ENCODE results near the gene RASGRP1. TPM values are rescaled to one million over a fixed set of nuclear protein-coding genes. Genes with fewer than 3 reads are reported as not detected.

The RASGRP1 gene
- total RNA-seq, 8 experiments from 2014 or later, result 1.8 to 36.9 (median 2.8) TPM

GRCh38 chr15:38560456-38560926, 4.1 kb downstream of the RASGRP1 start:
- H3K4me3 ChIP-seq, result no peak overlapping the region
- in situ Hi-C loops (cut with MboI; ENCODE audit: low pct_unique_long_range_greater_than_20kb in 2 of 9, low sequenced_read_pairs in 9 of 9, unreplicated experiment in 9 of 9), result loop anchor here in 2 of 9 experiments (10.0 to 25.0 kb wide), 2 partner anchors 124 to 127 kb away; no protein-coding TSS in a partner anchor

GRCh38 chr15:38559636-38560307, 4.8 kb downstream of the RASGRP1 start:
- Histone ChIP-seq H3K4me1 (replicated peaks in 1 of 2) (peaks cover 0 to 11% of the 10 kb centered on the region in 2 donors), H3K4me3 (no peak overlapping the region), H3K27ac (no peak overlapping the region)
- no peak for ATAC-seq (replicated peaks in 6 of 8)
- in situ Hi-C loops (cut with MboI; ENCODE audit: low pct_unique_long_range_greater_than_20kb in 2 of 9, low sequenced_read_pairs in 9 of 9, unreplicated experiment in 9 of 9), result loop anchor here in 2 of 9 experiments (10.0 to 25.0 kb wide), 2 partner anchors 125 to 128 kb away; no protein-coding TSS in a partner anchor
- WGBS, 10 experiments, result 20 to 89% (median 82%) methylated on average over 1 to 7 of the region's 7 CpGs

More at GRCh38 chr15:38560456-38560926, 4.1 kb downstream of the RASGRP1 start:
- Histone ChIP-seq H3K27ac (no peak overlapping the region), H3K4me1 (replicated peaks in 1 of 2) (peaks cover 0 to 10% of the 10 kb centered on the region in 2 donors)
- ATAC-seq (replicated peaks in 6 of 8), result no peak
- WGBS, 10 experiments, result 20 to 92% (median 82%) methylated on average over 1 to 7 of the region's 7 CpGs

GRCh38 chr15:38559131-38559530, 5.5 kb downstream of the RASGRP1 start:
- WGBS, 10 experiments, result 17 to 100% (median 80%) methylated on average over 1 to 4 of the region's 4 CpGs; no CpG with 5 or more reads in 1 of the 10 experiments
- Histone ChIP-seq H3K27ac (no peak overlapping the region), H3K4me1 (replicated peaks in 1 of 2) (peaks cover 0 to 11% of the 10 kb centered on the region in 2 donors), H3K4me3 (no peak overlapping the region)
- in situ Hi-C loops (cut with MboI; ENCODE audit: low pct_unique_long_range_greater_than_20kb in 2 of 9, low sequenced_read_pairs in 9 of 9, unreplicated experiment in 9 of 9), result loop anchor here in 1 of 9 experiments (25.0 kb wide), 1 partner anchor 128 kb away; no protein-coding TSS in a partner anchor
- ATAC-seq (replicated peaks in 6 of 8), result no peak

GRCh38 chr15:38558372-38559059, 6.1 kb downstream of the RASGRP1 start:
- ATAC-seq (replicated peaks in 6 of 8), result peak in 3 of 8 experiments; percentile 10 to 56 (median 52)
- Histone ChIP-seq H3K4me1 (replicated peaks in 1 of 2) (peaks cover 0 to 11% of the 10 kb centered on the region in 2 donors), H3K27ac (no peak overlapping the region), H3K4me3 (no peak overlapping the region)
- WGBS, 10 experiments, result 40 to 100% (median 77%) methylated on average over 1 to 6 of the region's 6 CpGs
- in situ Hi-C loops (cut with MboI; ENCODE audit: low pct_unique_long_range_greater_than_20kb in 2 of 9, low sequenced_read_pairs in 9 of 9, unreplicated experiment in 9 of 9), result loop anchor here in 1 of 9 experiments (25.0 kb wide), 1 partner anchor 129 kb away; no protein-coding TSS in a partner anchor

- Histone ChIP-seq H3K4me3 (no peak overlapping the region), H3K4me1 (replicated peaks in 1 of 2) (peaks cover 0 to 11% of the 10 kb centered on the region in 2 donors), H3K27ac (no peak overlapping the region)
- no peak for ATAC-seq (replicated peaks in 6 of 8)
- 81 to 100% (median 92%) methylated on average over 2 to 10 of the region's 10 CpGs for WGBS, 10 experiments
- in situ Hi-C loops (cut with MboI; ENCODE audit: low pct_unique_long_range_greater_than_20kb in 2 of 9, low sequenced_read_pairs in 9 of 9, unreplicated experiment in 9 of 9), result loop anchor here in 1 of 9 experiments (25.0 kb wide), 1 partner anchor 129 kb away; no protein-coding TSS in a partner anchor
These were observed 6.7 kb downstream of the RASGRP1 start for GRCh38 chr15:38557921-38558320.

GRCh38 chr15:38555686-38556334, 8.8 kb downstream of the RASGRP1 start:
- ATAC-seq (replicated peaks in 6 of 8), result peak in 2 of 8 experiments; percentile 29 to 63
- Histone ChIP-seq H3K27ac (no peak overlapping the region), H3K4me1 (replicated peaks in 1 of 2) (peaks cover 0 to 11% of the 10 kb centered on the region in 2 donors), H3K4me3 (no peak overlapping the region)
- in situ Hi-C loops (cut with MboI; ENCODE audit: low pct_unique_long_range_greater_than_20kb in 2 of 9, low sequenced_read_pairs in 9 of 9, unreplicated experiment in 9 of 9), result loop anchor here in 1 of 9 experiments (25.0 kb wide), 1 partner anchor 131 kb away; no protein-coding TSS in a partner anchor
- WGBS, 10 experiments, result 33 to 100% (median 77%) methylated on average over 1 to 5 of the region's 5 CpGs; no CpG with 5 or more reads in 3 of the 10 experiments

- Histone ChIP-seq H3K27ac (no peak overlapping the region), H3K4me1 (replicated peaks in 1 of 2) (peaks cover 0 to 11% of the 10 kb centered on the region in 2 donors), H3K4me3 (no peak overlapping the region)
- 37 to 100% (median 80%) methylated on average over 1 to 3 of the region's 4 CpGs; no CpG with 5 or more reads in 3 of the 10 experiments for WGBS, 10 experiments
- in situ Hi-C loops (cut with MboI; ENCODE audit: low pct_unique_long_range_greater_than_20kb in 2 of 9, low sequenced_read_pairs in 9 of 9, unreplicated experiment in 9 of 9), result loop anchor here in 1 of 9 experiments (25.0 kb wide), 1 partner anchor 133 kb away; no protein-coding TSS in a partner anchor
- peak in 6 of 8 experiments; percentile 27 to 61 (median 44) for ATAC-seq (replicated peaks in 6 of 8)
These were observed 10.3 kb downstream of the RASGRP1 start for GRCh38 chr15:38554354-38554753.

- H3K4me1 ChIP-seq (replicated peaks in 1 of 2), result peaks cover 0 to 11% of the 10 kb centered on the region in 2 donors
- H3K27ac ChIP-seq, result no peak overlapping the region
- in situ Hi-C loops (cut with MboI; ENCODE audit: low pct_unique_long_range_greater_than_20kb in 2 of 9, low sequenced_read_pairs in 9 of 9, unreplicated experiment in 9 of 9), result loop anchor here in 1 of 9 experiments (25.0 kb wide), 1 partner anchor 134 kb away; no protein-coding TSS in a partner anchor
- no peak overlapping the region for H3K4me3 ChIP-seq
- 0 to 100% (median 100%) methylated on average over 1 to 4 of the region's 4 CpGs; no CpG with 5 or more reads in 3 of the 10 experiments for WGBS, 10 experiments
- ATAC-seq (replicated peaks in 6 of 8), result no peak
These were observed 11.5 kb downstream of the RASGRP1 start for GRCh38 chr15:38553071-38553470.

- WGBS, 10 experiments, result 49 to 73% (median 56%) methylated on average over 4 to 7 of the region's 7 CpGs
- ATAC-seq (replicated peaks in 6 of 8), result no peak
- no peak overlapping the region for H3K4me3 ChIP-seq
- H3K27ac ChIP-seq, result no peak overlapping the region
- in situ Hi-C loops (cut with MboI; ENCODE audit: low pct_unique_long_range_greater_than_20kb in 2 of 9, low sequenced_read_pairs in 9 of 9, unreplicated experiment in 9 of 9), result loop anchor here in 1 of 9 experiments (25.0 kb wide), 1 partner anchor 135 kb away; no protein-coding TSS in a partner anchor
- peaks cover 0 to 11% of the 10 kb centered on the region in 2 donors for H3K4me1 ChIP-seq (replicated peaks in 1 of 2)
These were observed 12.6 kb downstream of the RASGRP1 start for GRCh38 chr15:38551720-38552648.

GRCh38 chr15:38549222-38549621, 15.4 kb downstream of the RASGRP1 start:
- Histone ChIP-seq H3K27ac (no peak overlapping the region), H3K4me3 (no peak overlapping the region), H3K4me1 (replicated peaks in 1 of 2) (no peaks in the 10 kb centered on the region)
- ATAC-seq (replicated peaks in 6 of 8), result no peak
- in situ Hi-C loops (cut with MboI; ENCODE audit: low pct_unique_long_range_greater_than_20kb in 2 of 9, low sequenced_read_pairs in 9 of 9, unreplicated experiment in 9 of 9), result no loop called here

- no peak overlapping the region for H3K4me3 ChIP-seq
- H3K27ac ChIP-seq, result no peak overlapping the region
- no peaks in the 10 kb centered on the region for H3K4me1 ChIP-seq (replicated peaks in 1 of 2)
- peak in 2 of 8 experiments; percentile 10 to 82 for ATAC-seq (replicated peaks in 6 of 8)
- in situ Hi-C loops (cut with MboI; ENCODE audit: low pct_unique_long_range_greater_than_20kb in 2 of 9, low sequenced_read_pairs in 9 of 9, unreplicated experiment in 9 of 9), result no loop called here
- 51 to 100% (median 83%) methylated on average over 1 to 10 of the region's 10 CpGs for WGBS, 10 experiments
These were observed 17.2 kb downstream of the RASGRP1 start for GRCh38 chr15:38547255-38547997.

All from motor neuron (in vitro differentiated cells).